Transverse colon (tissue), 4 donors: Measurements from ENCODE around the gene ACTRT3. TPM values are rescaled to one million over a fixed set of nuclear protein-coding genes. Genes with fewer than 3 reads are reported as not detected.

Experiments used
- DNase-seq: peaks from one replicate; pipeline ENCODE4 v3.0.0-alpha.2; 2019
- H3K27ac ChIP-seq, 4 donors: fragments of 200-600 bp; sonication (generic); 2 replicates each; pipeline ENCODE4 v1.5.1; 2016 to 2018; ENCODE audit warnings: inconsistent platforms in 4 of 4
- H3K27me3 ChIP-seq: fragments of 200-600 bp; sonication (generic); 2 replicates; pipeline ENCODE4 v1.5.1; 2017; ENCODE audit warnings: inconsistent platforms
- H3K36me3 ChIP-seq, 4 donors: fragments of 200-600 bp; sonication (generic); 2 replicates each; pipeline ENCODE4 v1.5.1; 2017 to 2019; ENCODE audit warnings: inconsistent platforms in 4 of 4
- H3K4me1 ChIP-seq, 4 donors: fragments of 200-600 bp; sonication (generic); 2 replicates each; pipeline ENCODE4 v1.5.1; 2017 to 2020; ENCODE audit warnings: inconsistent platforms in 4 of 4
- H3K4me3 ChIP-seq, 4 donors: fragments of 200-600 bp; sonication (generic); 1 replicate in 1 of 4; 2 replicates in 3 of 4; pipeline versions ENCODE4 v1.5.1 to v1.6.1; 2017 to 2019; ENCODE audit warnings: inconsistent platforms in 4 of 4
- H3K9me3 ChIP-seq, 2 donors: fragments of 200-600 bp; sonication (generic); 2 replicates each; pipeline ENCODE4 v1.5.1; 2017 to 2019; ENCODE audit warnings: inconsistent platforms in 2 of 2
- EP300 ChIP-seq: sonication (generic); formaldehyde crosslinking; IDR thresholded peaks from one replicate; pipeline ENCODE4 v1.6.1; 2017; ENCODE audit warnings: antibody characterized with exemption, low read depth
- POLR2A ChIP-seq: fragments of 450-650 bp; IDR thresholded peaks from one replicate; pipeline ENCODE4 v1.6.1; 2016; ENCODE audit warnings: antibody characterized with exemption, mild to moderate bottlenecking, moderate library complexity
- POLR2AphosphoS5 ChIP-seq, 3 donors: sonication (generic); formaldehyde crosslinking; IDR thresholded peaks; one replicate each; pipeline ENCODE4 v1.6.1; 2016; ENCODE audit warnings: antibody characterized with exemption in 3 of 3
- WGBS, 2 donors: methylation state at CpG; one replicate each; pipeline ENCODE4 v1.1.5; 2018; ENCODE audit warnings: low coverage in 1 of 2; 5-methylcytosine and 5-hydroxymethylcytosine counted together
- in situ Hi-C, 4 donors: fragments of 200-750 bp; cut with MboI; loops; one replicate each; pipeline versions ENCODE4 v1.15.0 to v1.15.1; 2017; ENCODE audit warnings: low sequenced_read_pairs in 3 of 4, low pct_ligation_motif_present in 1 of 4, low pct_unique_long_range_greater_than_20kb in 1 of 4
- intact Hi-C: fragments of 100-400 bp; cut with DNase I; formaldehyde crosslinking; loops from one replicate; pipeline ENCODE4 v1.15.1; 2023; ENCODE audit warnings: low total_unique reads
- total RNA-seq, 4 donors: library from RNA; depleted of rRNA; stranded (reverse); fragments of >200 nt; gene quantifications; one replicate each; pipeline ENCODE4 v1.1.0, GENCODE V29; 2016
- TF ChIP-seq, protein P1 (sequence below), 5 experiments: fragments of 200-600 bp in 3 of 5; fragments of 450-650 bp in 2 of 5; sonication (generic) in 3 of 5; IDR thresholded peaks; 1 replicate in 2 of 5; 2 replicates in 3 of 5; pipeline ENCODE4 v1.5.1; 2016 to 2017; ENCODE audit warnings: antibody characterized with exemption in 5 of 5, inconsistent platforms in 3 of 5, mild to moderate bottlenecking in 2 of 5, moderate library complexity in 1 of 5

The ACTRT3 gene
- total RNA-seq, 4 donors from 2014 or later, result 0.96 to 2.1 TPM; not detected in 2

DNA sequence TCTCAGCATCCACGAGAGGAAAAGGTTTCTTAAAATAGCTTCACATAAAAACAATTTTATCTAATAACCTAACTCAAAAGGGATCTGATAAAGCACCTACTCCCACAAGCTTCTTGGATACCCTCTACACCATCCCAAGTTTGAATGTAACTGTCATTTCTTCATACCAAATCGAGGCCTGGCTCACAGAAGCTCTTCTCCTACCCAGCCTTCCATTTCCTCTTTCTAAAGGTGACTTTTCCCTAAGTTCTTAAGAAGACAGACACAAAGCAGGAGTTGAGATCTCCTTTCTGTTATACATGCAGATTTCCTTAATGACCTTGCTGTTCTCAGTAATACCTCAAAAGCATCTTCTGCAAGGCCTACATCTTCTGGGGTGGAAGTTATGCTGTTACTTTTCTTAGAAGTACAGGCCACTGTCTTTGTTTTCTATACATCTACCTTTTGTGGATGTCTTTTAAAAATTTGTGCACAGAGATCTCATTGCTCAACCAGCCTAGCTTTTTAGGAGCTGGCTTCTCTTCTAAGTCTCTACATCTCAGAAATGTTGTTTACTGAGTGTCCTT, 40.0 kb upstream of the ACTRT3 start:
- intact Hi-C loops (no loop called here), in situ Hi-C loops (no loop called here)
- H3K4me1 ChIP-seq, result peaks cover 0 to 30% (median 14%) of the 10 kb centered on the region in 4 donors
- H3K27me3 ChIP-seq, result no peaks in the 10 kb centered on the region
- no peaks in the 10 kb centered on the region for H3K36me3 ChIP-seq
- TF ChIP-seq POLR2AphosphoS5 (IDR thresholded peaks at IDR 0.05), result no peak
- TF ChIP-seq, protein P1, sequence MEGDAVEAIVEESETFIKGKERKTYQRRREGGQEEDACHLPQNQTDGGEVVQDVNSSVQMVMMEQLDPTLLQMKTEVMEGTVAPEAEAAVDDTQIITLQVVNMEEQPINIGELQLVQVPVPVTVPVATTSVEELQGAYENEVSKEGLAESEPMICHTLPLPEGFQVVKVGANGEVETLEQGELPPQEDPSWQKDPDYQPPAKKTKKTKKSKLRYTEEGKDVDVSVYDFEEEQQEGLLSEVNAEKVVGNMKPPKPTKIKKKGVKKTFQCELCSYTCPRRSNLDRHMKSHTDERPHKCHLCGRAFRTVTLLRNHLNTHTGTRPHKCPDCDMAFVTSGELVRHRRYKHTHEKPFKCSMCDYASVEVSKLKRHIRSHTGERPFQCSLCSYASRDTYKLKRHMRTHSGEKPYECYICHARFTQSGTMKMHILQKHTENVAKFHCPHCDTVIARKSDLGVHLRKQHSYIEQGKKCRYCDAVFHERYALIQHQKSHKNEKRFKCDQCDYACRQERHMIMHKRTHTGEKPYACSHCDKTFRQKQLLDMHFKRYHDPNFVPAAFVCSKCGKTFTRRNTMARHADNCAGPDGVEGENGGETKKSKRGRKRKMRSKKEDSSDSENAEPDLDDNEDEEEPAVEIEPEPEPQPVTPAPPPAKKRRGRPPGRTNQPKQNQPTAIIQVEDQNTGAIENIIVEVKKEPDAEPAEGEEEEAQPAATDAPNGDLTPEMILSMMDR (IDR thresholded peaks at IDR 0.05), result no peak
- TF ChIP-seq EP300, result no peak
- no peak for TF ChIP-seq POLR2A
- no peaks in the 10 kb centered on the region for H3K9me3 ChIP-seq
- WGBS, 2 donors, result 50 to 78% methylated on average over 1 to 2 of the region's 2 CpGs
- DNase-seq, result no peak
- no peak overlapping the region for H3K27ac ChIP-seq
- H3K4me3 ChIP-seq, result no peak overlapping the region

DNA sequence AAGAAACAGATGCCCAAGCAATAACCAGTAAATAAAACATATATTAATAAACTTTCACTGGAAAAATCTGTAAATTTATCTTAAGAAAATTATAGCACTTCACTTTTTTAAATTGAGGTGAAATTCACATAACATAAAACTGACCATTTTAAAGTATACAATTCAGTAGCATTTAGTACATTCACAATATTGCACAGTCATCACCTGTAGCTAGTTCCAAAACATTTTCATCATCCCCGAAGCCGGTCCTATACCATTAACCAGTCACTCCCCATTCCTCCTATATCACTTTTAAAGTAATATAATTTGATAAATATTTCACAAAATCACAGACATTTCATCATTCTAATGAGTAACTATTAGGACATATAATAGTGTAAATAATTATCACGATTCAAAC, 35.3 kb upstream of the ACTRT3 start:
- Histone ChIP-seq H3K27ac (no peak overlapping the region), H3K9me3 (no peaks in the 10 kb centered on the region), H3K4me1 (no peaks in the 10 kb centered on the region), H3K4me3 (no peak overlapping the region), H3K36me3 (no peaks in the 10 kb centered on the region), H3K27me3 (no peaks in the 10 kb centered on the region)
- 92% methylated on average over 3 of the region's 3 CpGs for WGBS, 2 donors
- intact Hi-C loops, result no loop called here
- DNase-seq, result no peak
- in situ Hi-C loops, result no loop called here
- TF ChIP-seq EP300, result no peak
- no peak for TF ChIP-seq POLR2AphosphoS5 (IDR thresholded peaks at IDR 0.05)
- TF ChIP-seq, protein P1 (IDR thresholded peaks at IDR 0.05), result no peak
- no peak for TF ChIP-seq POLR2A

DNA sequence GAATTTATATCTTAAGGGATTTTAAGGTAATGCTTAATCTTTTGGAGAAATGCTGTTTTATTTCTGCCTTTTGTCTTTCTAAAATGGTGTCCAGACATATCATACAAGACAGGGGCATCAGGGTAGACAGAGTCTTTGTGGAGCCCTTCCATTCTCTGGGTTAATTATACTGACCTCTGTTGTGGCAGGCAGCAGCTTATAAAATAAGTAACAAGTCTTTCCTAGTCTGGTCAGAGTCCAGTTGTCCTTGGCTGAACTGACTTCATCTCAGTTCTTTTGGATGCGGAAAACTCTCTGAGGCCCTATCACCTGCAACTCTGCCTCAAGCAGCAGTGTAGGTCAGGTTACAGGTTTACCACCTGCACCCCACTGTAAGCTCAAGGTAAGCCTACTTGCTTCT, 23.0 kb upstream of the ACTRT3 start:
- Histone ChIP-seq H3K4me3 (no peak overlapping the region), H3K4me1 (no peaks in the 10 kb centered on the region), H3K9me3 (no peaks in the 10 kb centered on the region), H3K27ac (no peak overlapping the region), H3K36me3 (peaks cover 0 to 14% (median 6%) of the 10 kb centered on the region in 4 donors), H3K27me3 (no peaks in the 10 kb centered on the region)
- intact Hi-C loops, result no loop called here
- in situ Hi-C loops, result no loop called here
- WGBS, 2 donors, result 100% methylated on average over 1 of the region's 1 CpG; no CpG with 5 or more reads in 1 of the 2 donors
- DNase-seq, result no peak
- TF ChIP-seq EP300 (no peak), POLR2AphosphoS5 (IDR thresholded peaks at IDR 0.05) (no peak), POLR2A (no peak)
- TF ChIP-seq, protein P1 (IDR thresholded peaks at IDR 0.05), result no peak

DNA sequence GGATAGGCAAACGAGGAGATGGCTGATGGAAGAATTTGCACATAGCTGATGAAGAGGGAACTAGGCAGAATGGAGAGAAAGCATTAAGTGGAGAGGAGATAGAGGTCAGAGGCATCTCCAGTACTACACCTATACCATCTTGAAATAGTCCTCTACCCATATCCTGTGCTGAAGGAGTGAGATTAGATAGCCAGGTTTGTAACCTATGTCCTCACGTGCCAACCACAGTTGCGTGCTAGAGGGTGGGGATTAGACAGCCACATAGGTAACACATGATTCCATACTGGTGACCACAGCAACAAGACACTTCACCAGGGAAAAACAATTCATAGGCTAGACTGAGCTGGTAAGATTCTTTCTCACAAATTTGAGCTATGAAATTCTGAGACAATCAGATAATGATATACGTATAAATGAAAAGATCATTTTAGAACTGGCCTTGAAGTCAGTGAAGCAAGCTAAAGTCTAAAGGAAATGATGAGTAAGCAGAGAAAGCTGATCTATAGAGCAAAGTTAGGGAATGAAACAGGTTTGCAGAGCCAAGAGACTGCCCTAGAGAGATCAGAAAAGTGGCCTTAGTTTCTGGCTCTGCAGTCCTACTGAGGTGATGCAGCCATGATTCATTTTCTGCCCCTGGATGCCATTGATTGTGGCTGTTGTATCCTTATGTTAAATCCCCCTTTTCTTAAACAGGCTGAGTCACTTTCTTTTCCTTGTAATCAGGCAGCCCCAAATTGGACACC, 21.5 kb upstream of the ACTRT3 start:
- H3K4me1 ChIP-seq, result no peaks in the 10 kb centered on the region
- intact Hi-C loops (no loop called here), in situ Hi-C loops (no loop called here)
- H3K4me3 ChIP-seq, result no peak overlapping the region
- TF ChIP-seq POLR2AphosphoS5 (IDR thresholded peaks at IDR 0.05) (no peak), EP300 (no peak), POLR2A (no peak)
- TF ChIP-seq, protein P1 (IDR thresholded peaks at IDR 0.05), result no peak
- no peaks in the 10 kb centered on the region for H3K9me3 ChIP-seq
- no peak overlapping the region for H3K27ac ChIP-seq
- WGBS, 2 donors, result 78 to 92% methylated on average over 1 to 4 of the region's 4 CpGs
- no peak for DNase-seq
- H3K36me3 ChIP-seq, result peaks cover 0 to 29% (median 11%) of the 10 kb centered on the region in 4 donors
- H3K27me3 ChIP-seq, result no peaks in the 10 kb centered on the region
